Activated CD8-positive, alpha-beta memory T cell treated with anti-CD3 and anti-CD28 coated beads for 24 hours (primary cell): Measurements from ENCODE around the gene NSUN6.

Experiments used
- DNase-seq: peaks from one replicate; pipeline ENCODE4 v3.0.0-alpha.2; 2020

The NSUN6 gene

GRCh38 chr10:18557960-18558359, 93.4 kb downstream of the NSUN6 start:
- no peak for DNase-seq

- no peak for DNase-seq
Measured at GRCh38 chr10:18556522-18557147, 94.8 kb downstream of the NSUN6 start.

GRCh38 chr10:18554479-18554878, 96.9 kb downstream of the NSUN6 start:
- DNase-seq: no peak

GRCh38 chr10:18551473-18551872, 99.9 kb downstream of the NSUN6 start:
- DNase-seq: no peak

GRCh38 chr10:18549105-18549504, 102.3 kb downstream of the NSUN6 start:
- no peak for DNase-seq

GRCh38 chr10:18545621-18546305, 105.6 kb downstream of the NSUN6 start:
- DNase-seq: no peak

- no peak for DNase-seq
Measured at GRCh38 chr10:18542832-18543231, 108.6 kb downstream of the NSUN6 start.

- DNase-seq: no peak
Measured at GRCh38 chr10:18540195-18540594, 111.2 kb downstream of the NSUN6 start.

- DNase-seq: no peak
Measured at GRCh38 chr10:18539335-18539734, 112.1 kb downstream of the NSUN6 start.

GRCh38 chr10:18533896-18534295, 117.5 kb downstream of the NSUN6 start:
- no peak for DNase-seq

- no peak for DNase-seq
Measured at GRCh38 chr10:18532881-18533535, 118.4 kb downstream of the NSUN6 start.

- DNase-seq: no peak
Measured at GRCh38 chr10:18528292-18528691, 123.1 kb downstream of the NSUN6 start.

- no peak for DNase-seq
Measured at GRCh38 chr10:18527687-18528086, 123.7 kb downstream of the NSUN6 start.

- no peak for DNase-seq
Measured at GRCh38 chr10:18523858-18524257, 127.5 kb downstream of the NSUN6 start.

GRCh38 chr10:18523025-18523424, 128.4 kb downstream of the NSUN6 start:
- no peak for DNase-seq

GRCh38 chr10:18516851-18517250, 134.5 kb downstream of the NSUN6 start:
- no peak for DNase-seq

- DNase-seq: no peak
Measured at GRCh38 chr10:18514537-18514936, 136.8 kb downstream of the NSUN6 start.

- DNase-seq: no peak
Measured at GRCh38 chr10:18508587-18508986, 142.8 kb downstream of the NSUN6 start.

- no peak for DNase-seq
Measured at GRCh38 chr10:18505456-18506118, 145.8 kb downstream of the NSUN6 start.

- no peak for DNase-seq
Measured at GRCh38 chr10:18504161-18504560, 147.2 kb downstream of the NSUN6 start.

- DNase-seq: no peak
Measured at GRCh38 chr10:18501629-18502028, 149.8 kb downstream of the NSUN6 start.

GRCh38 chr10:18501198-18501597, 150.2 kb downstream of the NSUN6 start:
- DNase-seq: no peak

GRCh38 chr10:18500576-18500975, 150.8 kb downstream of the NSUN6 start:
- no peak for DNase-seq

- DNase-seq: no peak
Measured at GRCh38 chr10:18498998-18499397, 152.4 kb downstream of the NSUN6 start.
